Measurements from ENCODE around the gene FOXP1. TPM values are rescaled to one million over a fixed set of nuclear protein-coding genes. Genes with fewer than 3 reads are reported as not detected.

The FOXP1 gene
- total RNA-seq, 1 donor from 2014 or later = 61.3 TPM

GRCh38 chr3:71142441-71143161, 440.9 kb downstream of the FOXP1 start:
- intact Hi-C loops (cut with micrococcal nuclease) = no loop called here

GRCh38 chr3:71140477-71140876, 443.1 kb downstream of the FOXP1 start:
- intact Hi-C loops (cut with micrococcal nuclease) = no loop called here

GRCh38 chr3:71139496-71139895, 444.0 kb downstream of the FOXP1 start:
- intact Hi-C loops (cut with micrococcal nuclease) = no loop called here

- intact Hi-C loops (cut with micrococcal nuclease) = no loop called here
Observed at GRCh38 chr3:71138410-71138809, 445.1 kb downstream of the FOXP1 start.

- intact Hi-C loops (cut with micrococcal nuclease) = no loop called here
Observed at GRCh38 chr3:71136276-71136675, 447.3 kb downstream of the FOXP1 start.

GRCh38 chr3:71135373-71136088, 448.0 kb downstream of the FOXP1 start:
- intact Hi-C loops (cut with micrococcal nuclease) = no loop called here

- intact Hi-C loops (cut with micrococcal nuclease) = loop anchor here (5.0 kb wide), 2 partner anchors 568 to 1713 kb away; partner anchors contain the start of gene SHQ1
Observed at GRCh38 chr3:71134521-71134920, 449.0 kb downstream of the FOXP1 start.

- intact Hi-C loops (cut with micrococcal nuclease) = loop anchor here (1.0 to 5.0 kb wide), 3 partner anchors 7 to 1713 kb away; partner anchors contain the start of gene SHQ1
Observed at GRCh38 chr3:71133865-71134264, 449.7 kb downstream of the FOXP1 start.

GRCh38 chr3:71132995-71133730, 450.4 kb downstream of the FOXP1 start:
- intact Hi-C loops (cut with micrococcal nuclease) = loop anchor here (1.0 to 5.0 kb wide), 3 partner anchors 8 to 1714 kb away; partner anchors contain the start of gene SHQ1

GRCh38 chr3:71131375-71132314, 451.9 kb downstream of the FOXP1 start:
- intact Hi-C loops (cut with micrococcal nuclease) = loop anchor here (2.0 to 5.0 kb wide), 4 partner anchors 173 to 1716 kb away; partner anchors contain the start of gene SHQ1

- intact Hi-C loops (cut with micrococcal nuclease) = loop anchor here (1.0 to 5.0 kb wide), 12 partner anchors 43 to 1867 kb away; partner anchors contain the start of gene SHQ1
Observed at GRCh38 chr3:71130471-71131374, 452.8 kb downstream of the FOXP1 start.

- intact Hi-C loops (cut with micrococcal nuclease) = loop anchor here (1.0 to 10.0 kb wide), 13 partner anchors 43 to 1867 kb away; partner anchors contain the start of gene SHQ1
Observed at GRCh38 chr3:71129611-71130431, 453.7 kb downstream of the FOXP1 start.

- intact Hi-C loops (cut with micrococcal nuclease) = loop anchor here (10.0 kb wide), 1 partner anchor 256 kb away; no protein-coding TSS in a partner anchor
Observed at GRCh38 chr3:71128961-71129360, 454.6 kb downstream of the FOXP1 start.

- intact Hi-C loops (cut with micrococcal nuclease) = loop anchor here (10.0 kb wide), 1 partner anchor 257 kb away; no protein-coding TSS in a partner anchor
Observed at GRCh38 chr3:71127844-71128243, 455.7 kb downstream of the FOXP1 start.

GRCh38 chr3:71127052-71127831, 456.3 kb downstream of the FOXP1 start:
- intact Hi-C loops (cut with micrococcal nuclease) = loop anchor here (10.0 kb wide), 1 partner anchor 258 kb away; no protein-coding TSS in a partner anchor

- intact Hi-C loops (cut with micrococcal nuclease) = loop anchor here (10.0 kb wide), 1 partner anchor 259 kb away; no protein-coding TSS in a partner anchor
Observed at GRCh38 chr3:71125738-71126137, 457.8 kb downstream of the FOXP1 start.

GRCh38 chr3:71124048-71124447, 459.5 kb downstream of the FOXP1 start:
- intact Hi-C loops (cut with micrococcal nuclease) = loop anchor here (10.0 kb wide), 1 partner anchor 261 kb away; no protein-coding TSS in a partner anchor

All from T-helper 1 cell treated with Interleukin-12 subunit alpha and Interleukin-12 subunit beta and Interleukin-4 antibody, amounts not matched to agents 30 ng/mL and 1 ng/mL, for 36 hours (primary cell).